ENCODE data around the gene TRIP13.

DNA sequence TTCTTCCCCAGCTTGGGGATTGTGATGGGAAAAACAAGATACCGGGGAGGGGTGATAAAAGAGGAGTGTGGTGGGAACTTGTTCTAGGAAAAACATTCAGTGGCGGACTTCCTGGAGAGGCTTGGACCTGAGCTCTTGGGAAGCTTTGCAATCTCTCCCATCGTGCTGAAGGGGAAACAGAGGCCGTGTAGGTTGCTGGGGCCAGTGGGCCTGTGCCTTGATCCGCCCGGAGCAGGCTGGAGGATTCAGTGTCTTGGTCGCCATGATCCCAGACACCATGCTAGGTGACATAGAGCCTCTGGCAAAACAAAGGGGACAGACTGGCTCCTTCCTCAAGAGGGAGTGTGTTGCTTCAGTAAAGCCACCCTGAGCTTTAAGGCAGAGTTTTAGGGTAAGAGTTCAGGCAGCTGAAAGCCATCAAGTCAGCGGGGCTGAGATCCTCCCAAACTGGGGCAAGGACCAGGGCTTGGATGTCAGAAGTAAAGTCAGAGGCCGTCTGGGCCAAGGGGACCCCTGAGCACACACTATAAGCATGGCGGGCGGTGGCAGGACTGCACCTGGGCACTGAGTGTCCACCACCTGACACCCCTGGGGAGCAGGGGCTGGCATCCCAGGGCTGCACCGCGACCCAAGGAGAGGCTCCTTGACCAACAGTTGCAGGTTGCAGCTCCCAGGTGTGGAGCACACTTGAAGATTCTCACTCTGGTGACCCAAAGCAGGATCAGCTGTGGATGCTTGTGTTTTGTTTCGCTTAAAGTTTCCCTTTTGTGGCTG, 44.7 kb downstream of the TRIP13 start:
- TF ChIP-seq, protein P1, sequence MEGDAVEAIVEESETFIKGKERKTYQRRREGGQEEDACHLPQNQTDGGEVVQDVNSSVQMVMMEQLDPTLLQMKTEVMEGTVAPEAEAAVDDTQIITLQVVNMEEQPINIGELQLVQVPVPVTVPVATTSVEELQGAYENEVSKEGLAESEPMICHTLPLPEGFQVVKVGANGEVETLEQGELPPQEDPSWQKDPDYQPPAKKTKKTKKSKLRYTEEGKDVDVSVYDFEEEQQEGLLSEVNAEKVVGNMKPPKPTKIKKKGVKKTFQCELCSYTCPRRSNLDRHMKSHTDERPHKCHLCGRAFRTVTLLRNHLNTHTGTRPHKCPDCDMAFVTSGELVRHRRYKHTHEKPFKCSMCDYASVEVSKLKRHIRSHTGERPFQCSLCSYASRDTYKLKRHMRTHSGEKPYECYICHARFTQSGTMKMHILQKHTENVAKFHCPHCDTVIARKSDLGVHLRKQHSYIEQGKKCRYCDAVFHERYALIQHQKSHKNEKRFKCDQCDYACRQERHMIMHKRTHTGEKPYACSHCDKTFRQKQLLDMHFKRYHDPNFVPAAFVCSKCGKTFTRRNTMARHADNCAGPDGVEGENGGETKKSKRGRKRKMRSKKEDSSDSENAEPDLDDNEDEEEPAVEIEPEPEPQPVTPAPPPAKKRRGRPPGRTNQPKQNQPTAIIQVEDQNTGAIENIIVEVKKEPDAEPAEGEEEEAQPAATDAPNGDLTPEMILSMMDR (IDR thresholded peaks at IDR 0.05; ENCODE audit: poor library complexity) = no peak
- TF ChIP-seq EZH2 (IDR thresholded peaks at IDR 0.05; ENCODE audit: borderline replicate concordance) = no peak
